Subcutaneous abdominal adipose tissue (tissue), 5 donors: ENCODE measurements around the gene NT5DC4.

Experiments used
- H3K27ac ChIP-seq: one replicate; pipeline ENCODE4 v1.7.0; 2013; ENCODE audit warnings: low read depth, mild to moderate bottlenecking, inconsistent platforms, low read length, moderate library complexity
- H3K27me3 ChIP-seq, 5 donors: one replicate each; pipeline ENCODE4 v1.7.0; 2013; ENCODE audit warnings: low read length in 5 of 5, inconsistent platforms in 1 of 5; ENCODE audit not compliant: control insufficient read depth in 5 of 5, insufficient read depth in 4 of 5
- H3K36me3 ChIP-seq, 5 donors: one replicate each; pipeline ENCODE4 v1.7.0; 2013; ENCODE audit warnings: low read length in 5 of 5; ENCODE audit not compliant: control insufficient read depth in 5 of 5, insufficient read depth in 5 of 5
- H3K4me1 ChIP-seq, 5 donors: one replicate each; pipeline ENCODE4 v1.7.0; 2013; ENCODE audit warnings: low read length in 5 of 5, mild to moderate bottlenecking in 3 of 5, moderate library complexity in 1 of 5; ENCODE audit not compliant: control insufficient read depth in 5 of 5, insufficient read depth in 5 of 5
- H3K4me3 ChIP-seq, 5 donors: one replicate each; pipeline ENCODE4 v1.7.0; 2013; ENCODE audit warnings: low read length in 5 of 5, low read depth in 1 of 5
- H3K9ac ChIP-seq, 5 donors: one replicate each; pipeline ENCODE4 v1.7.0; 2013; ENCODE audit warnings: low read length in 5 of 5, mild to moderate bottlenecking in 4 of 5, moderate library complexity in 3 of 5
- H3K9me3 ChIP-seq, 5 donors: one replicate each; pipeline ENCODE4 v1.7.0; 2013; ENCODE audit warnings: low read length in 5 of 5; ENCODE audit not compliant: control insufficient read depth in 5 of 5
- donor health status: healthy.
- donor health status: healthy.
- donor health status: healthy.
- donor health status: healthy.
- donor health status: healthy.

The NT5DC4 gene

GRCh38 chr2:112720785-112721184 is at the start of gene NT5DC4:
TSS of gene NT5DC4 (plus strand) at chr2:112721020. CDS start at chr2:112721080, 60 bp downstream.
- H3K4me3 ChIP-seq = no peak within 1 kb of the TSS
- peaks cover 0 to 3% (median 0%) of the 10 kb centered on the region in 5 donors for H3K9me3 ChIP-seq
- H3K27me3 ChIP-seq = no peaks in the 10 kb centered on the region
- H3K27ac ChIP-seq = no peak within 1 kb of the TSS
- no peaks in the 10 kb centered on the region for H3K36me3 ChIP-seq
- H3K4me1 ChIP-seq = peaks cover 0 to 4% (median 0%) of the 10 kb centered on the region in 5 donors
- H3K9ac ChIP-seq = no peak within 1 kb of the TSS

GRCh38 chr2:112671801-112672200 is 49.0 kb upstream of the NT5DC4 start:
- Histone ChIP-seq H3K9me3 (no peaks in the 10 kb centered on the region), H3K27ac (no peak overlapping the region), H3K36me3 (no peaks in the 10 kb centered on the region), H3K4me3 (no peak overlapping the region), H3K9ac (no peak overlapping the region), H3K27me3 (no peaks in the 10 kb centered on the region), H3K4me1 (peaks cover 0 to 13% (median 7%) of the 10 kb centered on the region in 5 donors)

GRCh38 chr2:112673008-112673407 is 47.8 kb upstream of the NT5DC4 start:
- Histone ChIP-seq H3K9me3 (no peaks in the 10 kb centered on the region), H3K36me3 (no peaks in the 10 kb centered on the region), H3K4me3 (no peak overlapping the region), H3K4me1 (peaks cover 0 to 13% (median 7%) of the 10 kb centered on the region in 5 donors), H3K9ac (no peak overlapping the region), H3K27ac (no peak overlapping the region), H3K27me3 (no peaks in the 10 kb centered on the region)

- Histone ChIP-seq H3K9ac (no peak overlapping the region), H3K4me3 (peak overlapping the region in 3 of 5 donors; percentile 5 to 40 (median 39)), H3K9me3 (no peaks in the 10 kb centered on the region), H3K27me3 (no peaks in the 10 kb centered on the region), H3K36me3 (no peaks in the 10 kb centered on the region), H3K4me1 (peaks cover 0 to 13% (median 8%) of the 10 kb centered on the region in 5 donors), H3K27ac (peak overlapping the region; percentile 37)
Measured at GRCh38 chr2:112674229-112674628, 46.6 kb upstream of the NT5DC4 start.

- Histone ChIP-seq H3K27me3 (peaks cover 0 to 3% (median 0%) of the 10 kb centered on the region in 5 donors), H3K36me3 (no peaks in the 10 kb centered on the region), H3K9ac (no peak overlapping the region), H3K9me3 (no peaks in the 10 kb centered on the region), H3K4me3 (no peak overlapping the region), H3K27ac (no peak overlapping the region), H3K4me1 (peaks cover 0 to 27% (median 9%) of the 10 kb centered on the region in 5 donors)
Measured at GRCh38 chr2:112679484-112679883, 41.3 kb upstream of the NT5DC4 start.

- Histone ChIP-seq H3K9ac (no peak overlapping the region), H3K4me3 (no peak overlapping the region), H3K4me1 (peaks cover 0 to 22% (median 5%) of the 10 kb centered on the region in 5 donors), H3K9me3 (no peaks in the 10 kb centered on the region), H3K27ac (no peak overlapping the region), H3K27me3 (peaks cover 0 to 3% (median 0%) of the 10 kb centered on the region in 5 donors), H3K36me3 (no peaks in the 10 kb centered on the region)
Measured at GRCh38 chr2:112680666-112681101, 40.1 kb upstream of the NT5DC4 start.

- H3K4me3 ChIP-seq = no peak overlapping the region
- no peak overlapping the region for H3K27ac ChIP-seq
- peaks cover 0 to 27% (median 13%) of the 10 kb centered on the region in 5 donors for H3K4me1 ChIP-seq
- no peak overlapping the region for H3K9ac ChIP-seq
- no peaks in the 10 kb centered on the region for H3K36me3 ChIP-seq
- peaks cover 0 to 3% (median 0%) of the 10 kb centered on the region in 5 donors for H3K27me3 ChIP-seq
- no peaks in the 10 kb centered on the region for H3K9me3 ChIP-seq
Measured at GRCh38 chr2:112682101-112682500, 38.7 kb upstream of the NT5DC4 start.

- Histone ChIP-seq H3K4me3 (no peak overlapping the region), H3K9ac (no peak overlapping the region), H3K4me1 (peaks cover 0 to 27% (median 13%) of the 10 kb centered on the region in 5 donors), H3K27ac (no peak overlapping the region), H3K36me3 (no peaks in the 10 kb centered on the region), H3K9me3 (no peaks in the 10 kb centered on the region), H3K27me3 (peaks cover 0 to 3% (median 0%) of the 10 kb centered on the region in 5 donors)
Measured at GRCh38 chr2:112683550-112684414, 37.0 kb upstream of the NT5DC4 start.

- Histone ChIP-seq H3K27ac (no peak overlapping the region), H3K4me1 (peaks cover 0 to 25% (median 11%) of the 10 kb centered on the region in 5 donors)
Measured at GRCh38 chr2:112684415-112684775, 36.4 kb upstream of the NT5DC4 start.

GRCh38 chr2:112685271-112685884 is 35.4 kb upstream of the NT5DC4 start:
- Histone ChIP-seq H3K4me3 (no peak overlapping the region), H3K36me3 (no peaks in the 10 kb centered on the region), H3K4me1 (peaks cover 0 to 21% (median 7%) of the 10 kb centered on the region in 5 donors), H3K27me3 (peaks cover 0 to 3% (median 0%) of the 10 kb centered on the region in 5 donors), H3K9me3 (no peaks in the 10 kb centered on the region), H3K9ac (no peak overlapping the region), H3K27ac (no peak overlapping the region)

More at GRCh38 chr2:112684415-112684775, 36.4 kb upstream of the NT5DC4 start:
- Histone ChIP-seq H3K9me3 (no peaks in the 10 kb centered on the region), H3K4me3 (no peak overlapping the region), H3K36me3 (no peaks in the 10 kb centered on the region), H3K9ac (no peak overlapping the region), H3K27me3 (peaks cover 0 to 3% (median 0%) of the 10 kb centered on the region in 5 donors)
